Sigmoid colon (tissue), 7 donors: Measurements from ENCODE around the gene RTKN2. TPM values are rescaled to one million over a fixed set of nuclear protein-coding genes. Genes with fewer than 3 reads are reported as not detected.
A peak's percentile ranks its signal among the peaks of the same experiment; 100 is the strongest.

ENCODE experiments used
- DNase-seq: peaks from one replicate; pipeline ENCODE4 v3.0.0-alpha.2; 2019
- H3K27ac ChIP-seq, 4 donors: fragments of 200-600 bp; sonication (generic); one replicate each; pipeline ENCODE4 v1.5.1; 2016 to 2019; ENCODE audit warnings: mild to moderate bottlenecking in 1 of 4
- H3K27me3 ChIP-seq, 3 donors: fragments of 200-600 bp; sonication (generic); one replicate each; pipeline ENCODE4 v1.5.1; 2019; ENCODE audit warnings: mild to moderate bottlenecking in 1 of 3
- H3K36me3 ChIP-seq, 4 donors: fragments of 200-600 bp; sonication (generic); one replicate each; pipeline ENCODE4 v1.5.1; 2016 to 2019
- H3K4me1 ChIP-seq, 4 donors: fragments of 200-600 bp; sonication (generic); one replicate each; pipeline ENCODE4 v1.5.1; 2017 to 2019
- H3K4me3 ChIP-seq, 4 donors: fragments of 200-600 bp; sonication (generic); one replicate each; pipeline ENCODE4 v1.5.1; 2017 to 2019; ENCODE audit warnings: mild to moderate bottlenecking in 2 of 4, moderate library complexity in 1 of 4
- H3K9me3 ChIP-seq, 4 donors: fragments of 200-600 bp in 3 of 4; sonication (generic) in 3 of 4; one replicate each; pipeline versions ENCODE4 v1.5.1 to v1.6.1; 2013 to 2019
- EP300 ChIP-seq, 4 donors: sonication (generic); formaldehyde crosslinking; IDR thresholded peaks; one replicate each; pipeline ENCODE4 v1.6.1; 2017; ENCODE audit warnings: antibody characterized with exemption in 4 of 4
- POLR2A ChIP-seq, 2 donors: fragments of 450-650 bp; IDR thresholded peaks; one replicate each; pipeline ENCODE4 v1.6.1; 2016; ENCODE audit warnings: antibody characterized with exemption in 2 of 2, mild to moderate bottlenecking in 2 of 2, moderate library complexity in 2 of 2
- POLR2AphosphoS5 ChIP-seq, 4 donors: sonication (generic); formaldehyde crosslinking; IDR thresholded peaks; one replicate each; pipeline ENCODE4 v1.6.1; 2017; ENCODE audit warnings: antibody characterized with exemption in 4 of 4
- WGBS, 2 donors: extraction: QIAGEN DNeasy Blood & Tissue Kit; methylation state at CpG; one replicate each; pipeline ENCODE4 v1.1.7; 2013; 5-methylcytosine and 5-hydroxymethylcytosine counted together
- intact Hi-C: fragments of 100-400 bp; cut with DNase I; formaldehyde crosslinking; loops from one replicate; pipeline ENCODE4 v1.15.1; 2023
- polyA plus RNA-seq, 3 donors: library from polyadenylated mRNA; stranded (reverse); fragments of 200-250 nt; gene quantifications; one replicate each; pipeline ENCODE4 v1.2.3, GENCODE V29; 2013
- total RNA-seq, 4 donors: library from RNA; depleted of rRNA; stranded (reverse); fragments of >200 nt; gene quantifications; one replicate each; pipeline ENCODE4 v1.1.0, GENCODE V29; 2016
- TF ChIP-seq, protein P1 (sequence below), 4 experiments: fragments of 450-650 bp in 3 of 4; fragments of 200-600 bp in 1 of 4; IDR thresholded peaks; one replicate each; pipeline ENCODE4 v1.5.1; 2016 to 2019; ENCODE audit warnings: antibody characterized with exemption in 4 of 4, mild to moderate bottlenecking in 3 of 4, moderate library complexity in 2 of 4
- donor health status: healthy with polysubstance abuse.
- donor health status: Bipolar disorder and iron deficiency.
- donor health status: healthy.

Gene RTKN2, protein sequence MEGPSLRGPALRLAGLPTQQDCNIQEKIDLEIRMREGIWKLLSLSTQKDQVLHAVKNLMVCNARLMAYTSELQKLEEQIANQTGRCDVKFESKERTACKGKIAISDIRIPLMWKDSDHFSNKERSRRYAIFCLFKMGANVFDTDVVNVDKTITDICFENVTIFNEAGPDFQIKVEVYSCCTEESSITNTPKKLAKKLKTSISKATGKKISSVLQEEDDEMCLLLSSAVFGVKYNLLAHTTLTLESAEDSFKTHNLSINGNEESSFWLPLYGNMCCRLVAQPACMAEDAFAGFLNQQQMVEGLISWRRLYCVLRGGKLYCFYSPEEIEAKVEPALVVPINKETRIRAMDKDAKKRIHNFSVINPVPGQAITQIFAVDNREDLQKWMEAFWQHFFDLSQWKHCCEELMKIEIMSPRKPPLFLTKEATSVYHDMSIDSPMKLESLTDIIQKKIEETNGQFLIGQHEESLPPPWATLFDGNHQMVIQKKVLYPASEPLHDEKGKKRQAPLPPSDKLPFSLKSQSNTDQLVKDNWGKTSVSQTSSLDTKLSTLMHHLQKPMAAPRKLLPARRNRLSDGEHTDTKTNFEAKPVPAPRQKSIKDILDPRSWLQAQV
- total RNA-seq, result not detected
- 1 to 10 TPM in 2 of 3 donors, under 1 TPM in 1; 0.60 to 2.0 (median 1.2) TPM for polyA plus RNA-seq

DNA sequence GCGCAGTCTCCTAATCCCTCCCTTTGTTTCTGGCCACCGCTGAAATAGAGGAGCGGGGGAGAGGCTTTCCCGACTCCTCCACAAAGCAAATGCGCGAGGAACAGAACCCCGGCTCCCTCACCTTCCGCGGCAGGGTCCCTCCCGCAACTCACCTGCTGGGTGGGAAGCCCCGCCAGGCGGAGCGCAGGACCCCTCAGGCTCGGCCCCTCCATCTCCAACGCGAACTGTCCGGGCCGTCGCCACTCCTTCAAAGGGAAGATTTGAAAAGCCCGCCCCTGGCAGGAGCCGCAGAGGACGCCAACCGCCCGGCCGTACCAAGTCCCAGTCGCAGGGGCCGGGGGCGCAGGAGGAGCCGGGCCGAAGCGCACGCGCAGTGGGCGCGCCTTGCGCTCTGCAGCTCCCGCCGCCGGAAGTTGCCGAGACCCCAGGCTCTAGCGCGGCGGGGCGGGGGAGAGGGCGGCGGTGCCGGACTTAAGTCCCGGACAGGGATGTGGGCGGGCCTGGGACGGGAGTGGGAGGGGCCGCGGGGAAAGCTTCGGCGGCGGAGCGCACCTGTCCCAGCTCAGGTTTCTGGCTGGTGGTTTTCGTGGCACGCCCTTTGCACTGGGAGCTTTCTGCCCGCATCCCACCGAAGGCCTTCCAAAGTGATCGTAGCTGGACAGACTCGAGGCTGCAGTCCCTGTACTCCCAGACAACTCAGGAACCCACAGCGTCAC is at the start of gene RTKN2:
RTKN2 (minus strand) TSS at position 446 of the 716 bp plus-strand sequence; CDS start at position 212, 234 bp downstream.
- WGBS, 2 donors, result 1% methylated on average over 63 of the region's 63 CpGs
- peak within 1 kb of the TSS in 1 of 4 donors; percentile 34 for H3K27ac ChIP-seq
- peaks cover 0 to 14% (median 10%) of the 10 kb centered on the region in 4 donors for H3K4me1 ChIP-seq
- intact Hi-C loops, result loop anchor here (10.0 kb wide), 2 partner anchors 514 to 816 kb away; no protein-coding TSS in a partner anchor
- TF ChIP-seq, protein P1, sequence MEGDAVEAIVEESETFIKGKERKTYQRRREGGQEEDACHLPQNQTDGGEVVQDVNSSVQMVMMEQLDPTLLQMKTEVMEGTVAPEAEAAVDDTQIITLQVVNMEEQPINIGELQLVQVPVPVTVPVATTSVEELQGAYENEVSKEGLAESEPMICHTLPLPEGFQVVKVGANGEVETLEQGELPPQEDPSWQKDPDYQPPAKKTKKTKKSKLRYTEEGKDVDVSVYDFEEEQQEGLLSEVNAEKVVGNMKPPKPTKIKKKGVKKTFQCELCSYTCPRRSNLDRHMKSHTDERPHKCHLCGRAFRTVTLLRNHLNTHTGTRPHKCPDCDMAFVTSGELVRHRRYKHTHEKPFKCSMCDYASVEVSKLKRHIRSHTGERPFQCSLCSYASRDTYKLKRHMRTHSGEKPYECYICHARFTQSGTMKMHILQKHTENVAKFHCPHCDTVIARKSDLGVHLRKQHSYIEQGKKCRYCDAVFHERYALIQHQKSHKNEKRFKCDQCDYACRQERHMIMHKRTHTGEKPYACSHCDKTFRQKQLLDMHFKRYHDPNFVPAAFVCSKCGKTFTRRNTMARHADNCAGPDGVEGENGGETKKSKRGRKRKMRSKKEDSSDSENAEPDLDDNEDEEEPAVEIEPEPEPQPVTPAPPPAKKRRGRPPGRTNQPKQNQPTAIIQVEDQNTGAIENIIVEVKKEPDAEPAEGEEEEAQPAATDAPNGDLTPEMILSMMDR (IDR thresholded peaks at IDR 0.05), result no peak
- TF ChIP-seq POLR2A (IDR thresholded peaks at IDR 0.05) (no peak), POLR2AphosphoS5 (IDR thresholded peaks at IDR 0.05) (no peak), EP300 (IDR thresholded peaks at IDR 0.05) (no peak)
- no peaks in the 10 kb centered on the region for H3K9me3 ChIP-seq
- H3K36me3 ChIP-seq, result no peaks in the 10 kb centered on the region
- H3K27me3 ChIP-seq, result peaks cover 0 to 6% (median 0%) of the 10 kb centered on the region in 3 donors
- peak within 1 kb of the TSS; percentile 58 to 84 (median 64) for H3K4me3 ChIP-seq
- DNase-seq, result peak; percentile 78

DNA sequence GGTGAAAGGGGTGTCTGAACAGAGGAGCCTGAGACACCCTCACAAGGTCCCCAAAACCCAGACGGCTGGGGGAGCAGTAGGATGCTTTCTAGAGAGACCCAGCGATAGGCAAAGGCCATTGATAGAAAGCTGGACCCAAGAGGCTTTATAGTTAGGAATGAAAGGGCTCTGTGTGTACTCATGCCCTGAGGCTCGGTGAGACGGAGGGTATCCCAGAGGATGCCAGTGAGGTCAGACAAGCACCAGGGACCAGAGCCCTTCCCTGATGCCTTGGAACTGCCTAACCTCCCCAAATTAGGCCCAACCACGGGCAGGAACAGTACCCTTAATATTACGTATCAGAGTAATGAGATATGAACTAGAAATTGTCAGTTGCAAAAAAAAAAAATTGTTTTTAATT is 48.6 kb upstream of the RTKN2 start:
- Histone ChIP-seq H3K36me3 (no peaks in the 10 kb centered on the region), H3K9me3 (no peaks in the 10 kb centered on the region), H3K27ac (no peak overlapping the region), H3K4me1 (no peaks in the 10 kb centered on the region), H3K27me3 (no peaks in the 10 kb centered on the region), H3K4me3 (no peak overlapping the region)
- WGBS, 2 donors, result 81 to 89% methylated on average over 6 of the region's 6 CpGs
- TF ChIP-seq POLR2AphosphoS5 (IDR thresholded peaks at IDR 0.05) (no peak), EP300 (IDR thresholded peaks at IDR 0.05) (no peak), POLR2A (IDR thresholded peaks at IDR 0.05) (no peak)
- TF ChIP-seq, protein P1 (IDR thresholded peaks at IDR 0.05), result no peak
- intact Hi-C loops, result no loop called here
- DNase-seq, result no peak

DNA sequence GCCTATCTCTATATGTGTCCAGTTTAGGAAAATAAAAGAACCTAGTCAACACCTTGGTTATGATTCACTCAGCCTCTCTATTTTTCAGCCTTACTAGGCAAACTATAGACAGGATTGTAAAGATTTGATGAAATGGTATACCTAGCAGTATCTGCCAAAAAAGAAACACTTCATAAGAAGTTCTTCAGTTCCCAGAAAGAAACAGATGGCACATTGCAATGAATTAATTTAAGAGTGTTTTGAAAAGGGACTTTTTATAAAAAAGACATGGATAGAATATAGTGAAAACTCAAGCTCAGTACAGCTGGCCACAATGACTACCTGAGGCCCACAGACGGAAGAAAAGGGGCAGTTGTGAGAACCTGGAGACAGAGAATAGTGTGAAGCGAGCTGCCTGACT is 40.6 kb upstream of the RTKN2 start:
- intact Hi-C loops, result no loop called here
- no peak for DNase-seq
- TF ChIP-seq, protein P1 (IDR thresholded peaks at IDR 0.05), result no peak
- no peak for TF ChIP-seq POLR2AphosphoS5 (IDR thresholded peaks at IDR 0.05)
- TF ChIP-seq EP300 (IDR thresholded peaks at IDR 0.05), result no peak
- no peak for TF ChIP-seq POLR2A (IDR thresholded peaks at IDR 0.05)
- H3K4me1 ChIP-seq, result no peaks in the 10 kb centered on the region
- H3K27me3 ChIP-seq, result no peaks in the 10 kb centered on the region
- no peak overlapping the region for H3K27ac ChIP-seq
- no peaks in the 10 kb centered on the region for H3K9me3 ChIP-seq
- H3K4me3 ChIP-seq, result no peak overlapping the region
- H3K36me3 ChIP-seq, result no peaks in the 10 kb centered on the region
- WGBS, 2 donors, result 85 to 90% methylated on average over 2 of the region's 2 CpGs

DNA sequence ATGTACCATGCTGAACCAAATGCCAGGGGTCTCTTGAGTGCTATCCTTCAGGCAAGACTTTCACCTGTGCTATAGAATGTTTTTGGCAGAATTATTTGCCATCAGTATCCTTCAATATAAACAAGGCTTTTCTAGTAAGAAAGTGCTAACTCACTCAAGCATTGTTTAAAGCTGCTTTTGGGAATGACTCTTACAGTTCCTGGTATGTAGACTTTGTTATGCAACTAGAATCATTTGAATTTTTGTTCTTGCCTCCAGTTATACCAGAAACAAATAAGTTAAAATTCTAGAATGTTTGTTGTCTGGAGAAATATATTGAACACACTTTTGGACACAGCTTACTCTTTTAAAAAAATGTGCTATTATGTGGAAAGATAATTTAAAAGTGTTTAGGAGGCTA is 39.5 kb upstream of the RTKN2 start:
- intact Hi-C loops, result no loop called here

More for the DNA sequence above, 39.5 kb upstream of the RTKN2 start:
- no peaks in the 10 kb centered on the region for H3K4me1 ChIP-seq
- H3K9me3 ChIP-seq, result no peaks in the 10 kb centered on the region
- no peak overlapping the region for H3K4me3 ChIP-seq
- TF ChIP-seq, protein P1 (IDR thresholded peaks at IDR 0.05), result no peak
- no peak for TF ChIP-seq EP300 (IDR thresholded peaks at IDR 0.05)
- no peak for TF ChIP-seq POLR2AphosphoS5 (IDR thresholded peaks at IDR 0.05)
- no peak for TF ChIP-seq POLR2A (IDR thresholded peaks at IDR 0.05)
- H3K27me3 ChIP-seq, result no peaks in the 10 kb centered on the region
- DNase-seq, result no peak
- H3K36me3 ChIP-seq, result no peaks in the 10 kb centered on the region
- H3K27ac ChIP-seq, result no peak overlapping the region
